ENCODE results near the gene GRAMD2A. TPM values are rescaled to one million over a fixed set of nuclear protein-coding genes. Genes with fewer than 3 reads are reported as not detected.

Gene GRAMD2A
- total RNA-seq, 1 donor from 2014 or later = not detected

DNA sequence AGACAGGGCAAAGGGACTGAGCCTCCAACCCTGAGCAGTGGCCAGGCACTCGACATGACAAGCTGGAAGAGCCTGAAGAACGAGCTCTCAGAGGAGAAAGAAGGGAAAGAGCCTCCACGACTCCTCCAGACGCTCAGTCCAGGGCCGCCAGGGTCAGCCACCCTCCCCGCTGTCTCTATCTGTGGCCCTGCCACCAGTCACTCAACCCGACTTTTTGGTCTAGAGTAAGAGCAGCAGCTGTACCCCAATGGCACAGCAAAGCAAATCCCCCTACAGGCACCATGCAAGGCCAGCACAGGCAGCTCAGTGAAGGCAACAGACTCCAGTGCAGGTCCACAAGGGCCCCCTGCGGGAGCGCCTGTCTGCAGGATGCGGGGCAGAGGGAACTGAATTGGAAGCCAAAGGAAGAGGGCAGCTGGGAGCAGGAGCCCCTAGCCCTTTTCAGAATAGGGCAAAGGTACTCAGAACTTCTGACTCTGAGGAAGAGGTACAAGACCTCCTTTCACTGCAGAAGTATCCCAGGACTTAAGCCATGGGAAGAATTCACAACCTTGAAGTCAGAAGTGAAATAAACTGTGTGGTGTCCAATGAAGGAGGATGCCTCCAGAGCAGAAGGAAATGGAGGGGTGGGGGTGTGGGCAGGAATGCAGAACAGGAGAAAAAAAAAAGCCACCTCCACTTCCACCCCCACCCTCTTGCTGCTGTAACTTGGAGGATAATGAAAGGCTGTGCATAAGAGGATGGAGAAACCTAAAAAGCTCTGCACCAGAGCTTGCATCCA lies 8.5 kb upstream of the GRAMD2A start:
- Mint-ChIP-seq H3K36me3 (ENCODE audit: unreplicated experiment) (peaks cover 5% of the 10 kb centered on the region), H3K27ac (ENCODE audit: unreplicated experiment) (no peak overlapping the region), H3K4me1 (ENCODE audit: low read depth, unreplicated experiment) (peaks cover 2% of the 10 kb centered on the region), H3K27me3 (ENCODE audit: unreplicated experiment) (peaks cover 1% of the 10 kb centered on the region), H3K9me3 (ENCODE audit: unreplicated experiment) (peaks cover 1% of the 10 kb centered on the region), H3K4me3 (ENCODE audit: unreplicated experiment) (no peak overlapping the region)
- no peak for DNase-seq
- TF ChIP-seq, protein P1, sequence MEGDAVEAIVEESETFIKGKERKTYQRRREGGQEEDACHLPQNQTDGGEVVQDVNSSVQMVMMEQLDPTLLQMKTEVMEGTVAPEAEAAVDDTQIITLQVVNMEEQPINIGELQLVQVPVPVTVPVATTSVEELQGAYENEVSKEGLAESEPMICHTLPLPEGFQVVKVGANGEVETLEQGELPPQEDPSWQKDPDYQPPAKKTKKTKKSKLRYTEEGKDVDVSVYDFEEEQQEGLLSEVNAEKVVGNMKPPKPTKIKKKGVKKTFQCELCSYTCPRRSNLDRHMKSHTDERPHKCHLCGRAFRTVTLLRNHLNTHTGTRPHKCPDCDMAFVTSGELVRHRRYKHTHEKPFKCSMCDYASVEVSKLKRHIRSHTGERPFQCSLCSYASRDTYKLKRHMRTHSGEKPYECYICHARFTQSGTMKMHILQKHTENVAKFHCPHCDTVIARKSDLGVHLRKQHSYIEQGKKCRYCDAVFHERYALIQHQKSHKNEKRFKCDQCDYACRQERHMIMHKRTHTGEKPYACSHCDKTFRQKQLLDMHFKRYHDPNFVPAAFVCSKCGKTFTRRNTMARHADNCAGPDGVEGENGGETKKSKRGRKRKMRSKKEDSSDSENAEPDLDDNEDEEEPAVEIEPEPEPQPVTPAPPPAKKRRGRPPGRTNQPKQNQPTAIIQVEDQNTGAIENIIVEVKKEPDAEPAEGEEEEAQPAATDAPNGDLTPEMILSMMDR (IDR thresholded peaks at IDR 0.05; ENCODE audit: partially characterized antibody, unreplicated experiment) = no peak

DNA sequence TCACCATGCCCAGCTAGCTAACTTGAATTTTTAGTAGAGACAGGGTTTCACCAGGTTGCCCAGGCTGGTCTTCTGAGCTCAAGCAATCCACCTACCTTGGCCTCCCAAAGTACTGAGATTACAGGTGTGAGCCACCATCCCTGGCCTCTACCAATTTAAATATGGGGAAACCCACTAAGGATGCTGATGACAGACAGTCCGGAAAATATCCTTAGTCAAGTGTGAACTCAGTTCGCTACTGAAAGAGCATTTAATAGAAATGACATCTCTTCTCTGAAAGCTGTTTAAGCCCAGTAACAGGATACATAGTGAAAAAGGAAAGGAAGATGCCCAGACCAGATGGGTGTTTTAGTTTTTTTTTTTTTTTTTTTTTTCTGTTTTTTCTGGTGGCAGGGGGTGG lies 7.7 kb upstream of the GRAMD2A start:
- Mint-ChIP-seq H3K27me3 (ENCODE audit: unreplicated experiment) (peaks cover 1% of the 10 kb centered on the region), H3K36me3 (ENCODE audit: unreplicated experiment) (peaks cover 5% of the 10 kb centered on the region), H3K4me3 (ENCODE audit: unreplicated experiment) (no peak overlapping the region), H3K9me3 (ENCODE audit: unreplicated experiment) (peaks cover 3% of the 10 kb centered on the region), H3K27ac (ENCODE audit: unreplicated experiment) (no peak overlapping the region), H3K4me1 (ENCODE audit: low read depth, unreplicated experiment) (peaks cover 2% of the 10 kb centered on the region)
- no peak for DNase-seq
- TF ChIP-seq, protein P1 (IDR thresholded peaks at IDR 0.05; ENCODE audit: partially characterized antibody, unreplicated experiment) = no peak

DNA sequence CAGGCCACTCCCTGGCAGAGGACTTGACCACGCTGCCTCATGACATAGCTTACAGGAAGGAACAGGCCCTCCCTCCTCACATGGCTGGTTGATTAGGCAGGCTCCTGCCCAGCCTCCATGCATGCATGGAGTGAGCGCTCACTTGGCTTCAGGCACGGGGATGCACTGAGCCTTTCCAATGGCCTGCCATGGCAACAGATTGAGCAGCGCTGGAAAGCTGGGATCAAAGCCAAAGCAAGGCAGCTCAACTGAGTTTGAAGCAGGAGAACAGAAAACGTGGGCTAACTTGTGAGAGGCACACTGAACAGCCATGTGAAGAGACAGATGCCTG lies 5.9 kb upstream of the GRAMD2A start:
- H3K9me3 Mint-ChIP-seq (ENCODE audit: unreplicated experiment) = peaks cover 9% of the 10 kb centered on the region
- peaks cover 5% of the 10 kb centered on the region for H3K36me3 Mint-ChIP-seq (ENCODE audit: unreplicated experiment)
- H3K4me1 Mint-ChIP-seq (ENCODE audit: low read depth, unreplicated experiment) = peaks cover 2% of the 10 kb centered on the region

DNA sequence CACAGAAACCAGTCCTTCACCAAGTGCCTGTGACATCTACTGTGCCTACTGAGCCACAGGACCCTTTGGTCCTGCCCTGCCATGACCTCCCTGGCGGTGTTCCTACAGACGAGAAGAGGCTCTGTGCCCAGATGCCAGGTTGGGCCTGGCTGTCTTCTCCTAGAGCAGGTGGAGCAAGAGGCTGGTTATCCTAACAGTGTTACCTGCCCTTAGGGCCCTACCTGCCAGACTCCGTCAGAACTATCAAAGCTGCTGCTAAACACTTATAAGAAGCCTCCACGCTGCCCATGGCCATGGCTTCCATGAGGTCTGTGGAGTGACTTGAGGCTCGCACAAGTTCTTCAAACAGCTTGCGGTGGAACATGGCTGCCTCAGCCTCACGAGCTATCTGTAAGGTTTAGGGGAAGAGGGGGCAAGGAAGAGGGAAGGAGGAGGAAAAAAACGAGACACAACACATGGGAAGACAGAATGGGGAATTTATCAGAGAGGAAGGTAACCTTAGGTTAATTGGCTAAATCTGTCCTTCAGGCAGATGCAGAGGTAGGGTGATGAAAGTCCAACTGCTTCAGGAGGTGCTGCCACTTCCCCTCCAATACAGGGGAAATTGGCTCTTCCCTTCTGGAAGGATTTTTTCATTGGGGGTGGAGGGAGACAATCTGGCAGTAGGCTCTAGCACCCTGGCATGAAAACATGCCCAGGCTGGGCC lies 5.4 kb upstream of the GRAMD2A start:
- Mint-ChIP-seq H3K27me3 (ENCODE audit: unreplicated experiment) (peaks cover 5% of the 10 kb centered on the region), H3K27ac (ENCODE audit: unreplicated experiment) (no peak overlapping the region), H3K4me1 (ENCODE audit: low read depth, unreplicated experiment) (peaks cover 2% of the 10 kb centered on the region), H3K4me3 (ENCODE audit: unreplicated experiment) (no peak overlapping the region), H3K36me3 (ENCODE audit: unreplicated experiment) (peaks cover 5% of the 10 kb centered on the region), H3K9me3 (ENCODE audit: unreplicated experiment) (peaks cover 11% of the 10 kb centered on the region)
- TF ChIP-seq, protein P1 (IDR thresholded peaks at IDR 0.05; ENCODE audit: partially characterized antibody, unreplicated experiment) = no peak
- DNase-seq = no peak

More for the DNA sequence above, 5.9 kb upstream of the GRAMD2A start:
- TF ChIP-seq, protein P1 (IDR thresholded peaks at IDR 0.05; ENCODE audit: partially characterized antibody, unreplicated experiment) = no peak
- no peak for DNase-seq
- Mint-ChIP-seq H3K27ac (ENCODE audit: unreplicated experiment) (no peak overlapping the region), H3K27me3 (ENCODE audit: unreplicated experiment) (peaks cover 1% of the 10 kb centered on the region), H3K4me3 (ENCODE audit: unreplicated experiment) (no peak overlapping the region)

DNA sequence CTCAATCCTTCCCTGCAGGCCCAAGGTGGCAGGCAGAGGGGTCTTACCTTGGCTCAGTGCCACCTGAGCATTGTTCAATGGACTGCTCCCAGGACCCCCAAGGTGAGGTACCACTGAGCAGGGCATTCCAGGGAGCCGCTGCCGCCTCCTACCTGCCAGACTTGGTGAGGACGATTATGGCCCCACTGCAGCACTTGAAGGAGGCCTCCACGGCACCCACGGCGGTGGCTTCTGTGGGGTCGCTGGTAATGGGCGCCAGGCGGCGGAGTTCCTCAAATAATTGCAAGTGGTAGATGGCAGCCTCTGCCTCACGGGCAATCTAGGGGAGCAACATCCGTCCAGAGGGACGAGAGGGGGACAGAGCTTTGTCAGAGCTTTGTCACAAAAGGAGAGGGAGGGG lies 4.7 kb upstream of the GRAMD2A start:
- TF ChIP-seq, protein P1 (IDR thresholded peaks at IDR 0.05; ENCODE audit: partially characterized antibody, unreplicated experiment) = no peak
- Mint-ChIP-seq H3K36me3 (ENCODE audit: unreplicated experiment) (peaks cover 5% of the 10 kb centered on the region), H3K27me3 (ENCODE audit: unreplicated experiment) (peaks cover 8% of the 10 kb centered on the region), H3K4me1 (ENCODE audit: low read depth, unreplicated experiment) (peaks cover 2% of the 10 kb centered on the region), H3K4me3 (ENCODE audit: unreplicated experiment) (no peak overlapping the region), H3K27ac (ENCODE audit: unreplicated experiment) (no peak overlapping the region), H3K9me3 (ENCODE audit: unreplicated experiment) (peaks cover 14% of the 10 kb centered on the region)
- DNase-seq = no peak

Measured in glutamatergic neuron (in vitro differentiated cells).